GM12878 (cell line): ENCODE measurements around the gene MAML3. TPM values are rescaled to one million over a fixed set of nuclear protein-coding genes. Genes with fewer than 3 reads are reported as not detected.

ENCODE experiments used
- ATAC-seq: fragments of 200-7000 bp; cut with Tn5 transposase; 3 replicates; pipeline ENCODE4 v1.9.1; 2020; ENCODE audit warnings: mild to moderate bottlenecking, moderate library complexity
- BruUV-seq: library from RNA; stranded (reverse); fragments of 400-500 nt; replicated peaks from 2 replicates; lab custom pipeline; 2021; lab: Mats Ljungman, UMichigan
- CTCF ChIA-PET: fragments of 300-600 bp; sonication (Branson Sonifier 250); formaldehyde crosslinking; extraction: SDS; loops from one replicate; lab custom pipeline; 2021; ENCODE audit warnings: inconsistent platforms; lab: Yijun Ruan, JAX
- POLR2A ChIA-PET: fragments of 350-600 bp; formaldehyde crosslinking; extraction: SDS; loops from one replicate; lab custom pipeline; 2021; ENCODE audit warnings: inconsistent platforms; lab: Charles Lee
- RAD21 ChIA-PET: fragments of 300-600 bp; sonication (Branson Sonifier 250); formaldehyde crosslinking; loops from one replicate; lab custom pipeline; 2023; ENCODE audit warnings: antibody characterized with exemption; ENCODE audit not compliant: unreplicated experiment; lab: Charles Lee
- SMC1A ChIA-PET: fragments of 300-600 bp; sonication (Branson Sonifier 250); formaldehyde crosslinking; loops from one replicate; lab custom pipeline; 2023; ENCODE audit not compliant: unreplicated experiment, uncharacterized antibody; lab: Charles Lee
- DNase-seq: peaks from one replicate; pipeline ENCODE4 v3.0.0-alpha.2; 2011; ENCODE audit warnings: low read depth, low spot score
- FAIRE-seq: peaks from 3 replicates; lab custom pipeline; 2011; peaks lifted over from hg19 to GRCh38; lab: Jason Lieb, UNC
- H2AFZ ChIP-seq: 2 replicates; pipeline ENCODE4 v1.6.0; 2011; ENCODE audit warnings: low read depth, low read length, control low read depth; ENCODE audit not compliant: control insufficient read depth
- H3K27ac ChIP-seq: 2 replicates; pipeline ENCODE4 v1.5.1; 2011; ENCODE audit warnings: control low read depth; ENCODE audit not compliant: control insufficient read depth, insufficient read depth
- H3K27me3 ChIP-seq, 2 experiments: replicated peaks in 1 of 2; 2 replicates each; pipeline versions ENCODE4 v1.6.0 to v1.6.1; 2011; ENCODE audit warnings: low read length in 1 of 2; ENCODE audit not compliant: control insufficient read depth in 2 of 2, insufficient read depth in 2 of 2
- H3K36me3 ChIP-seq, 2 experiments: 2 replicates each; pipeline ENCODE4 v1.5.1; 2011; ENCODE audit warnings: low read length in 1 of 2; ENCODE audit not compliant: control insufficient read depth in 2 of 2, insufficient read depth in 2 of 2
- H3K4me1 ChIP-seq: 2 replicates; pipeline ENCODE4 v1.6.1; 2011; ENCODE audit warnings: mild to moderate bottlenecking, low read length, moderate library complexity, mixed read lengths; ENCODE audit not compliant: control insufficient read depth, insufficient read depth
- H3K4me2 ChIP-seq: 2 replicates; pipeline ENCODE4 v1.6.0; 2011; ENCODE audit warnings: control low read depth; ENCODE audit not compliant: control insufficient read depth, insufficient read depth
- H3K4me3 ChIP-seq: fragments of 200-600 bp; sonication (generic); 2 replicates; pipeline ENCODE4 v1.5.1; 2016
- H3K79me2 ChIP-seq: 2 replicates; pipeline ENCODE4 v1.6.0; 2011; ENCODE audit warnings: low read length; ENCODE audit not compliant: control insufficient read depth, insufficient read depth
- H3K9ac ChIP-seq: 2 replicates; pipeline ENCODE4 v1.8.0; 2011; ENCODE audit warnings: low read length, control low read depth, mixed read lengths; ENCODE audit not compliant: control insufficient read depth, insufficient read depth
- H3K9me3 ChIP-seq: replicated peaks from 3 replicates; pipeline ENCODE4 v1.5.1; 2011; ENCODE audit warnings: mild to moderate bottlenecking, low read length; ENCODE audit not compliant: control insufficient read depth, insufficient read depth
- H4K20me1 ChIP-seq: 2 replicates; pipeline ENCODE4 v1.6.0; 2011; ENCODE audit not compliant: control insufficient read depth, insufficient read depth
- CREM ChIP-seq: IDR thresholded peaks from 2 replicates; pipeline ENCODE4 v1.6.1; 2014; ENCODE audit warnings: antibody characterized with exemption, low read depth
- EGR1 ChIP-seq, 2 experiments: IDR thresholded peaks; 1 replicate in 1 of 2; 2 replicates in 1 of 2; pipeline ENCODE4 v1.6.1; 2011 to 2012; ENCODE audit warnings: low read depth in 2 of 2, low read length in 2 of 2, borderline replicate concordance in 1 of 2, mild to moderate bottlenecking in 1 of 2, moderate library complexity in 1 of 2
- HDGF ChIP-seq: fragments of 450-650 bp; IDR thresholded peaks from 2 replicates; pipeline ENCODE4 v1.6.1; 2016; ENCODE audit warnings: antibody characterized with exemption
- JUNB ChIP-seq: IDR thresholded peaks from 2 replicates; pipeline ENCODE4 v1.6.1; 2016; ENCODE audit warnings: antibody characterized with exemption, mild to moderate bottlenecking
- NR2C2 ChIP-seq: IDR thresholded peaks from 2 replicates; pipeline ENCODE4 v1.6.1; 2011; ENCODE audit warnings: borderline replicate concordance, low read depth; ENCODE audit not compliant: control insufficient read depth, insufficient read length
- SUZ12 ChIP-seq: fragments of 200-600 bp; sonication (generic); IDR thresholded peaks from one replicate; pipeline ENCODE4 v1.6.1; 2018; ENCODE audit warnings: antibody characterized with exemption, mild to moderate bottlenecking; ENCODE audit not compliant: unreplicated experiment
- ZZZ3 ChIP-seq: IDR thresholded peaks from 2 replicates; pipeline ENCODE4 v1.6.1; 2011; ENCODE audit warnings: low read depth; ENCODE audit not compliant: control insufficient read depth, insufficient read length
- WGBS: methylation state at CpG from one replicate; pipeline ENCODE4 v1.1.6; 2016; ENCODE audit warnings: low lambda C conversion rate; ENCODE audit not compliant: insufficient replicate concordance, insufficient coverage; ENCODE audit errors: missing lambda C conversion rate; 5-methylcytosine and 5-hydroxymethylcytosine counted together
- in situ Hi-C: fragments of 300-500 bp; cut with MboI; formaldehyde crosslinking; loops from 9 replicates; pipeline ENCODE4 v1.14.3; 2018; ENCODE audit warnings: mixed read lengths
- intact Hi-C: fragments of 100-400 bp; cut with micrococcal nuclease; formaldehyde crosslinking; loops from one replicate; pipeline ENCODE4 v1.14.2; 2022; ENCODE audit not compliant: unreplicated experiment
- polyA plus RNA-seq, 11 experiments: library from polyadenylated mRNA; depleted of rRNA in 4 of 11; unstranded in 6 of 11; stranded (reverse) in 5 of 11; fragments of >200 nt; fragmentation: Nextera tagmentation in 4 of 11; fragmentation: Illumina TruSeq in 1 of 11; extraction: Ambion mirVana in 4 of 11; extraction: Trizol in 1 of 11; gene quantifications; 1 replicate in 1 of 11; 2 replicates in 10 of 11; pipeline versions ENCODE4 v1.2.1 to v1.2.3, GENCODE V29; 2011 to 2016; ENCODE audit warnings: inconsistent platforms in 2 of 11, missing spikeins in 2 of 11, low read depth in 1 of 11
- total RNA-seq, 4 experiments: library from RNA; depleted of rRNA in 3 of 4; stranded (reverse); fragments of >200 nt in 3 of 4; fragmentation: Illumina TruSeq in 1 of 4; extraction: Trizol in 1 of 4; gene quantifications; 2 replicates each; pipeline versions ENCODE4 v1.2.1 to v1.2.3, GENCODE V29; 2013 to 2021
- TF ChIP-seq, protein P1 (sequence below): fragments of 450-650 bp; formaldehyde crosslinking; IDR thresholded peaks from 2 replicates; pipeline ENCODE4 v1.4.0; 2020; ENCODE audit warnings: mild to moderate bottlenecking, moderate library complexity
- TF ChIP-seq, protein P2 (sequence below): fragments of 450-650 bp; conservative IDR thresholded peaks from 2 replicates; pipeline ENCODE4 v1.6.1; 2017; ENCODE audit warnings: mild to moderate bottlenecking, moderate library complexity
- TF ChIP-seq, protein P3 (sequence below): IDR thresholded peaks from 2 replicates; pipeline ENCODE4 v1.6.1; 2011; ENCODE audit warnings: low read depth, low read length, improper control_type of control experiment, borderline replicate concordance
- TF ChIP-seq, protein P4 (sequence below): IDR thresholded peaks from 2 replicates; pipeline ENCODE4 v1.6.1; 2012; ENCODE audit warnings: low read length, inconsistent platforms

The MAML3 gene
- total and polyA plus RNA-seq, 10 of the 15 experiments (the other 5 are each of a cell fraction or from before 2014, with no cell fraction given), result under 0.01 to 0.53 (median 0.06) TPM; not detected in 2

DNA sequence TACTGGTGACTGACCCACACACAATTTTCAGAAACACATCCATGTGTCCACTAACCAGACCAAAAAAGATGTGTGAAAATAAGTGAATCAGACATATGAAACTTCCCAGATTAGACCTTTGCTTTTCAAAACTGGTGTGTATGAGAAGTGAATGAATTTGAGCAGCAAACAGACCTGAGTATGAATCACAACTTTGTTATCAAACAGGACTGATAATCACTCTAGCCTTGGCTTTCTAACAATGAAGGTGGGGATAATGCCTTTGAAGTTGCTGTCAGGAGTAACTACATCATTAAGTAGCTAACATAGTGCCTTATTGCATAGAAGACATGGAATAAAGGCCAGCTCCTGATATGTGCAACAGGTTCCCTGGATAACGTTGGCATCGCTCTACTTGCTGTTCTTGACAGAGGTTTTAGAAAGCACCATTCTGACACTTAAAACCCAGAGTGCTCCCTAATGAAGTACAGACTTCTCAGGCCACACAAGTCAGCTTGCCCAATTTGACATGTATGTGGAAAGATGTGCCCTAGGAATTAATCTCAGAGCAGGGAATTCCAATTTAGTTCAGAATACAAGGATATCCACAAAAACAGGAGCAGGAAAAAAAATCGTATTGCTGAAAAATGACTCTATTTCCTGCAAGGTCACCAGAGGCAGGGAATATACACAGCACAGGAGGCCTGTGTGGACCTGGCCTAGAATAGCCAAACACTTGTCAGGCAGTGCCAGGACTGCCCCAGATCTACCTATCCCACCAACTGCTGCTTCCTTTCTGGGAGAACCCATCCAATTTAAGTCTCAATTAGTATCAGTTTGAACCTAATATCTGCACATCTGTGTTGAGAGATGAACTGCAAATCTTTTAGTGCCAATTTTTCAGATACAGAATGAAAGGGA is 87.7 kb downstream of the MAML3 start (continued):
- TF ChIP-seq, protein P1, sequence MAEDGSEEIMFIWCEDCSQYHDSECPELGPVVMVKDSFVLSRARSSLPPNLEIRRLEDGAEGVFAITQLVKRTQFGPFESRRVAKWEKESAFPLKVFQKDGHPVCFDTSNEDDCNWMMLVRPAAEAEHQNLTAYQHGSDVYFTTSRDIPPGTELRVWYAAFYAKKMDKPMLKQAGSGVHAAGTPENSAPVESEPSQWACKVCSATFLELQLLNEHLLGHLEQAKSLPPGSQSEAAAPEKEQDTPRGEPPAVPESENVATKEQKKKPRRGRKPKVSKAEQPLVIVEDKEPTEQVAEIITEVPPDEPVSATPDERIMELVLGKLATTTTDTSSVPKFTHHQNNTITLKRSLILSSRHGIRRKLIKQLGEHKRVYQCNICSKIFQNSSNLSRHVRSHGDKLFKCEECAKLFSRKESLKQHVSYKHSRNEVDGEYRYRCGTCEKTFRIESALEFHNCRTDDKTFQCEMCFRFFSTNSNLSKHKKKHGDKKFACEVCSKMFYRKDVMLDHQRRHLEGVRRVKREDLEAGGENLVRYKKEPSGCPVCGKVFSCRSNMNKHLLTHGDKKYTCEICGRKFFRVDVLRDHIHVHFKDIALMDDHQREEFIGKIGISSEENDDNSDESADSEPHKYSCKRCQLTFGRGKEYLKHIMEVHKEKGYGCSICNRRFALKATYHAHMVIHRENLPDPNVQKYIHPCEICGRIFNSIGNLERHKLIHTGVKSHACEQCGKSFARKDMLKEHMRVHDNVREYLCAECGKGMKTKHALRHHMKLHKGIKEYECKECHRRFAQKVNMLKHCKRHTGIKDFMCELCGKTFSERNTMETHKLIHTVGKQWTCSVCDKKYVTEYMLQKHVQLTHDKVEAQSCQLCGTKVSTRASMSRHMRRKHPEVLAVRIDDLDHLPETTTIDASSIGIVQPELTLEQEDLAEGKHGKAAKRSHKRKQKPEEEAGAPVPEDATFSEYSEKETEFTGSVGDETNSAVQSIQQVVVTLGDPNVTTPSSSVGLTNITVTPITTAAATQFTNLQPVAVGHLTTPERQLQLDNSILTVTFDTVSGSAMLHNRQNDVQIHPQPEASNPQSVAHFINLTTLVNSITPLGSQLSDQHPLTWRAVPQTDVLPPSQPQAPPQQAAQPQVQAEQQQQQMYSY (CRISPR knock-in tag), result no peak
- TF ChIP-seq, protein P2, sequence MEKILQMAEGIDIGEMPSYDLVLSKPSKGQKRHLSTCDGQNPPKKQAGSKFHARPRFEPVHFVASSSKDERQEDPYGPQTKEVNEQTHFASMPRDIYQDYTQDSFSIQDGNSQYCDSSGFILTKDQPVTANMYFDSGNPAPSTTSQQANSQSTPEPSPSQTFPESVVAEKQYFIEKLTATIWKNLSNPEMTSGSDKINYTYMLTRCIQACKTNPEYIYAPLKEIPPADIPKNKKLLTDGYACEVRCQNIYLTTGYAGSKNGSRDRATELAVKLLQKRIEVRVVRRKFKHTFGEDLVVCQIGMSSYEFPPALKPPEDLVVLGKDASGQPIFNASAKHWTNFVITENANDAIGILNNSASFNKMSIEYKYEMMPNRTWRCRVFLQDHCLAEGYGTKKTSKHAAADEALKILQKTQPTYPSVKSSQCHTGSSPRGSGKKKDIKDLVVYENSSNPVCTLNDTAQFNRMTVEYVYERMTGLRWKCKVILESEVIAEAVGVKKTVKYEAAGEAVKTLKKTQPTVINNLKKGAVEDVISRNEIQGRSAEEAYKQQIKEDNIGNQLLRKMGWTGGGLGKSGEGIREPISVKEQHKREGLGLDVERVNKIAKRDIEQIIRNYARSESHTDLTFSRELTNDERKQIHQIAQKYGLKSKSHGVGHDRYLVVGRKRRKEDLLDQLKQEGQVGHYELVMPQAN, result no peak

DNA sequence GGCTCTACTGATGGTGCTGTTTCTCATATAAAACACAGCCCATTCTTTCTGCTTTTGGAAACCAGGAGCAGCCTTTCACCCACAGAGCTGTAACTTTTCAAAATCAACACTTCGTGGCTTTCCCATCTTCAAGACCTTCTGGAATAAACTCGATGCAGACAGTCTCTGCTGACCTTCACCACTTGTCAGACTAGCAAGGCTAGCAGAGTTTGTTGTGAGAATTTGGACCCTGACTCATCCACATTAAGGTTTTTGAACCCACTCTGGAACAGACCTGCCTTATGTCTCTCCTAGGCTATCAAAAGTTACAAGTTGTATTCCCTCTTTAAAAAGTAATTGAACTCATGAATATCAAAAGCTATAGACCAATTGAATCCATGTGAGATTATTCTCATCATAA is 88.6 kb downstream of the MAML3 start:
- ATAC-seq (no peak), FAIRE-seq (no peak), DNase-seq (no peak)
- Histone ChIP-seq H3K36me3 (no peaks in the 10 kb centered on the region), H3K27ac (no peak overlapping the region), H3K79me2 (no peaks in the 10 kb centered on the region), H2AFZ (no peak overlapping the region), H4K20me1 (no peaks in the 10 kb centered on the region; the same call in 1 of the 2 replicates), H3K9me3 (no peaks in the 10 kb centered on the region), H3K4me1 (no peaks in the 10 kb centered on the region), H3K27me3 (peaks cover 2 to 4% of the 10 kb centered on the region in 2 experiments; a peak in 1 of 4 replicates), H3K9ac (no peak overlapping the region), H3K4me2 (no peak overlapping the region), H3K4me3 (no peak overlapping the region)
- in situ Hi-C loops, result no loop called here
- POLR2A ChIA-PET, result no interaction called here
- RAD21 ChIA-PET, result no interaction called here
- intact Hi-C loops, result no loop called here
- BruUV-seq, result no TSS peak
- WGBS, result 0% methylated on average over 2 of the region's 2 CpGs
- CTCF ChIA-PET, result interaction anchor here (1.0 kb wide), 1 partner anchor 33 kb away, joined by 3 read pairs; no protein-coding TSS in a partner anchor
- SMC1A ChIA-PET, result no interaction called here
- TF ChIP-seq SUZ12 (no peak), NR2C2 (no peak), CREM (no peak), ZZZ3 (no peak), HDGF (no peak), EGR1 (IDR thresholded peaks at IDR 0.05; ENCODE audit: borderline replicate concordance in 1 of 2, low read depth in 2 of 2, low read length in 2 of 2) (no peak), JUNB (no peak)
- TF ChIP-seq, protein P3, sequence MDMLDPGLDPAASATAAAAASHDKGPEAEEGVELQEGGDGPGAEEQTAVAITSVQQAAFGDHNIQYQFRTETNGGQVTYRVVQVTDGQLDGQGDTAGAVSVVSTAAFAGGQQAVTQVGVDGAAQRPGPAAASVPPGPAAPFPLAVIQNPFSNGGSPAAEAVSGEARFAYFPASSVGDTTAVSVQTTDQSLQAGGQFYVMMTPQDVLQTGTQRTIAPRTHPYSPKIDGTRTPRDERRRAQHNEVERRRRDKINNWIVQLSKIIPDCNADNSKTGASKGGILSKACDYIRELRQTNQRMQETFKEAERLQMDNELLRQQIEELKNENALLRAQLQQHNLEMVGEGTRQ, result no peak
- TF ChIP-seq, protein P4, sequence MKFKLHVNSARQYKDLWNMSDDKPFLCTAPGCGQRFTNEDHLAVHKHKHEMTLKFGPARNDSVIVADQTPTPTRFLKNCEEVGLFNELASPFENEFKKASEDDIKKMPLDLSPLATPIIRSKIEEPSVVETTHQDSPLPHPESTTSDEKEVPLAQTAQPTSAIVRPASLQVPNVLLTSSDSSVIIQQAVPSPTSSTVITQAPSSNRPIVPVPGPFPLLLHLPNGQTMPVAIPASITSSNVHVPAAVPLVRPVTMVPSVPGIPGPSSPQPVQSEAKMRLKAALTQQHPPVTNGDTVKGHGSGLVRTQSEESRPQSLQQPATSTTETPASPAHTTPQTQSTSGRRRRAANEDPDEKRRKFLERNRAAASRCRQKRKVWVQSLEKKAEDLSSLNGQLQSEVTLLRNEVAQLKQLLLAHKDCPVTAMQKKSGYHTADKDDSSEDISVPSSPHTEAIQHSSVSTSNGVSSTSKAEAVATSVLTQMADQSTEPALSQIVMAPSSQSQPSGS, result no peak
